Hippocampal formation (tissue), 2 donors: ENCODE results near the gene FAM149B1.
"Not testable (repeated sequence)": the region's sequence is repeated elsewhere in the genome, so short reads cannot be mapped to it uniquely, and the experiment has no call there.

Experiments
- DNase-seq, 2 donors: peaks; one replicate each; lab custom pipeline; 2025; lab: John Stamatoyannopoulos, UW

Gene FAM149B1

GRCh38 chr10:73233883-73234282 lies 66.0 kb downstream of the FAM149B1 start:
- no peak for DNase-seq

DNA sequence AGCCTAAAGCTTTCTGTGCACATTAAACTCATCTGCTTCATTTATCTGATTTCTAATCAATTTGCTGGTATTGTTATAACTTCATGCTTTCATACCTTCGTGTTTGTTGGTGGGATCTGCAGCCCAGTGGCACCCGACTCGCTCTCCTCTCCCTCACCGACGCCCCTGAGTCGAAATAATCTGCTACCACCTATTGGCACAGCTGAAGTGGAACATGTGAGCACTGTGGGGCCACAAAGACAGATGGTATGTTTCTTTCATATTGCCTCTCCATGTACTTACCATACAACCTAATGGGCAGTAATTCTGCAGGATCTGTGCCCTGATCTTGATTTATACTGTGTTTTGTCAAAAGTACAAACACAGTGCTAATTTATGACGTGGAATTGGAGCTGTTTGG lies 66.8 kb downstream of the FAM149B1 start:
- no peak for DNase-seq

GRCh38 chr10:73238990-73239566 lies 71.2 kb downstream of the FAM149B1 start:
- no peak for DNase-seq

DNA sequence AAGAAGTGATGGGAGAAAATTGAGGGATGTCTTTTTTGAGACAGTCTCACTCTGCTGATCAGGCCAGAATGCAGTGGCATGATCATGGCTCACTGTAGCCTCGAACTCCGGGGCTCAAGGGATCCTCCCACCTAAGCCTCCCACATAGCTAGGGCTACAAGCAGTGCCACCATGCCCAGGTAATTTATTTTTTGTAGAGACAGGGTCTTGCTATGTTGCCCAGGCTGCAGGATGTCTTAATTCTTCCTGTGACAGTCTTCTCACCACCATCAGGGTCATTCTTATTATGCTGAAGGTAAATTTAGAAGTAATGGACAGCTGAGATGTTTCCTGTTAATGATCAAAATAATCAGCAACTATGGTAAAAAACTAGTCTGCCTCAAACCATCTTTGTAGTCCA lies 72.0 kb downstream of the FAM149B1 start:
- DNase-seq = no peak

DNA sequence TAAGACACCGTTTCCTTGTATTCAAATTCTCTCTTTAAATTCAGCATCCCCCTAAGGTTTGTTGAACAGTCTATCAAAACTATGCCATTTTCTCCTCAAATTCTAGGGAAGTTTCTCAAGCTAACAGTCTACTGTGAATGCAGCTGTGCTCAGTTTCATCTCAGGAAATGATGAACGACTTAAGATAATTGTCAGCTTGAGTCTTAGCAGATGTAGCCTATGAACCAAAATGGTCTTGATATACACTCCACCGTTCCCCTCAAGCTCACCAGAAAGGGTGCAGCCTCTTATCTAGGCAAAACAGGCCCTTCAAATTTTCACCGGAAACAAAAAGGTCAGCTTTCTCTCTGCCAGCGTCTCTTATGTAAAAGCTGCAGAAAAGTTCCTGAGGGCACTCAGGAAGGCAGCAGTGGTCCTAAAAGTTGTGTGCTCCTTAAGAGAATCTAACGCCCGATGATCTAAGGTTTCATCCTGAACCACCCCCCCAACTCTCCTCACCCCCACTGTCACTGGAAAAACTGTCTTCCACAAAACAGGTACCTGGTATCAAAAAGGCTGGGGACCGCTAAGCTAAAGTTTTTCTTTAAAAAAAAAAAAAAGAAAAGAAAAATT lies 77.1 kb downstream of the FAM149B1 start:
- no peak for DNase-seq

DNA sequence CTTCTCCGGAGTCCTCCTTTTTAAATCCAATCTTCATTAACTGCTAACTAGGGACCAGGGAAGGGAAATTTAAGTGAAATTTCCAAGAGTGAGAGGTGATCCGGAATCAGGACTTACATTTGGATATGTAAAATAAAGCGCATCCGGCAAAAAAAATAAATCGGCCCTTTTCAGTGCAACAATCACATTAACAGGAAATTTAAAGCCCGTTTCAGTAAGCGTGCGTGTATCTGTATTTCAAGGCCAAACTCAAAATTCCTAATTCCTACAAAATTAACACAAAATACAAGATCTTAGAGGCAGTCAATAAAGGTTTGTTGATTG lies 78.4 kb downstream of the FAM149B1 start:
- no peak for DNase-seq

DNA sequence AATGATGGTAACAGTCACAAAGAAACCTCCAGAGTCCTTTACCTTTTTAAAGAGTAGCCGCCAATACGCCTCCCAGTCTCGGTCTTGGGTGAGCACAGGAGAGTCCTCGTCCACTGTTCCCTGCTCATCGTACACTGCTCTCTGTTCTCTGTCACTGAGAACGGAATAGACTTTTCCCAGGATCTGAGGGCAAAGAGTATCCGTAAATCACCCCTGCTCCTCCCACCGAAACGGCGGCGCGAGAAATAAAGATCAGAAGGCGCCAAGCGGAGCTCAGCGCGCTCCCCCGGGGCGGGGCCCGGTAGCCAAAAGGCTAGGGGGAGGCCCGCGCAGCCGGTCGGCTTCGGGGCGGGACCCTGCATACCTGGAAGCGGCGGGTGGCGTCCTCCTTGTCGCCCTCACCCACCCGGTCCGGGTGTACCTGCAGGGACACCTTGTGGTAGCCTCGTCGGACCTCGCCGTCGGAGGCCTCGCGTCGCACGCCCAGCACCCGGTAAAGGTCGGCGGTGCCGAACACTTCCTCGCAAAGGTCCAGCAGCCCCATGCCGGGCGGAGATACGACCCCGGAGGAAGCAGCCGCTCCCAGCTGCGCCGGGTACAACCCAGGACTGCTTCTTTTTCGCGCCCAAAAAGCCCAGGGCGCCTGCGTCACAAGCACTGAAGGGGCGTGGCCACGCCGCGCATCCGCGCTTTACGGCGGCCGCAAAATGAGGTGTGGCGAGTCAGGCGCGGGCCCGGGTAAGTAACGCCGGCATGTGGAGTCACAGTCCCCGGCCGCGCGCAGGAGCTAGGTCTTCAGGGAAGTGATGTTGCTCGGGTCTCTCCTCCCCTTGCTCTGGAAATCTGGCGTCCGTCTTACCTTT lies 79.0 kb downstream of the FAM149B1 start, which contains the start of gene DNAJC9:
Gene DNAJC9 (minus strand): TSS at position 610 of the 863 bp plus-strand sequence. CDS start 66 bp downstream, at position 544.
- peak; percentile 59 to 89 for DNase-seq

DNA sequence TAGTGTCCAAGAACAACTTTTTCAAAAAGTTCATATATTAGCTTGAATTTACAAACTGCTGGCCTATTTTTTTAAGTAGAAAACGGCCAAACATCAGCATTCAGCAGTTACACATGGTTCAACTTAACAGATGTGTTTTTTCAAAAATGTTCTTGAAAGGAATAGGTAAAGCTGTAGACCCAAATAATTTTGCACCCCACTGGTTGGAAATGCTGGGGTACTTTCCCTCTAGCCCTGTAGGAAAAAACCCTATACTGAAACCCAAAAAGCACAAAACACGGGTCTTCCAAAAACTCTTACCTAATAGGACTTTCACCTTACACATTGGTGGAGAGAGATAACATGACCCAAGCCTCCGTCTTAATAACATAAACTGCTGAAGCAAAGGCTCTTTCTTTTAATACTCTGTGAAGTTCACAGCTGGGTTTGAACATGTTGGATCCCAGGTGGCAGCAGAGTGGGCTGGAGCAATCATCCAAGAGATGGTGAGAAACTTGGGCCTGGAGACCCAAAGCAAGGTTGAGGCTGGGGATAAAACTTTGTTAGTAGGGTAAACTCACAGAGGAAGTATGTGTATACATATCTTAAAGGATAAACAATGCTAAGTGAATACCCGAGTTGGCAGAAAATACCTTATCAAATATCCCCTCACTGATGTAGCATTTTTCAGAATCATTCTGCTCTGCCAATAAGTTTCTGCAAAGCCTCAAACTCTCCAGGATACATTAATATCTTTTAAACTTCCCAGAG lies 79.8 kb downstream of the FAM149B1 start:
- DNase-seq = no peak

- DNase-seq = no peak
Measured at GRCh38 chr10:73248259-73248724, 80.4 kb downstream of the FAM149B1 start.

GRCh38 chr10:73251683-73252444 lies 83.9 kb downstream of the FAM149B1 start:
- DNase-seq = no peak

GRCh38 chr10:73252445-73253224 lies 84.7 kb downstream of the FAM149B1 start, which contains the start of gene MRPS16:
Gene MRPS16, minus strand, starts transcription at chr10:73252644. Its CDS starts 162 bp downstream, at chr10:73252482.
- peak; percentile 95 to 97 for DNase-seq

DNA sequence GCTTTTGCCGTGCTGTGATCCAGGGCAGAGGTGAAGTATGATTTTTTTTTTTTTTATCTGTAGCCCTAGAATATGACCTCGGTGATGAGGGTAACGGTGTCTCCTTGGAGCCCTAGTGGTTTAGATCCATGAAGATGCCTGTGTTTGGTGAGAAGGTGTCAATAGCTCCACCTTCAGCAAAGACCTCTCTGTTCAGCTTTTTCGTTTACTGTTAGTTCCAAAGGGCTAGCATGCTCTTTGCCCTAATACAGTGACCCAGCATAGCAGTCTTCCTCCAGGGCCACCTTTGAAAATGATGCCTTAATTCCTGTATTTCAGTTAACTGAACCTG lies 85.3 kb downstream of the FAM149B1 start:
- no peak for DNase-seq

GRCh38 chr10:73258612-73259011 lies 90.7 kb downstream of the FAM149B1 start:
- not testable (repeated sequence) for DNase-seq

GRCh38 chr10:73261362-73261995 lies 93.6 kb downstream of the FAM149B1 start:
- no peak for DNase-seq

- DNase-seq = no peak
Measured at GRCh38 chr10:73262105-73262730, 94.3 kb downstream of the FAM149B1 start.

DNA sequence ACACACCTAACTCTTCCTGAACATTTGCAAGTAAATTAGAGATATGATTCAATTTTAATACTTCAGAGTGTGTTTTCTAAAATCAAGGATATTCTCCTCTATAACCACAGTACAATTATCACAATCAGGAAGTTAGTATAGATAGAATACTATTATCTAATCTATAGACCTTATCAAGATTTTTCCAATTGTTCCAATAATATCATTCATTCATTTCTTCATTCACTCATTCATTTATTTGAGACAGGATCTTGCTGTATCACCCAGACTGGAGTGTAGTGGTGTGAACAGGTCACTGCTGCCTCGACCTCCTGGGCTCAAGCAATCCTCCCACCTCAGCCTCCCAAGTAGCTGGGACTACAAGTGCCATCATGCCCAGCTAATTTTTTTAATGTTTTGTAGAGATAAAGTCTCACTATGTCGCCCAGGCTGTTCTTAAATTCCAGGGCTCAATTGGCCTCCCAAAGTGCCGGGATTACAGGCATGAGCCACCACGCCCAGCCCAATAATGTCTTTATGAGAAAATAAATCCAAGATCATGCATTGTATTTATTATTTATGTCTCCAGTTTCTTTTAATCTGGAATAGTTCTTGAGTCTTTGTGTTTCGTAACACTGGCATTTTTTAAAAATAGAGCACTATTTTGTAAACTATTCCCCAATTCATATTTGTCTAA lies 95.1 kb downstream of the FAM149B1 start:
- DNase-seq = no peak

DNA sequence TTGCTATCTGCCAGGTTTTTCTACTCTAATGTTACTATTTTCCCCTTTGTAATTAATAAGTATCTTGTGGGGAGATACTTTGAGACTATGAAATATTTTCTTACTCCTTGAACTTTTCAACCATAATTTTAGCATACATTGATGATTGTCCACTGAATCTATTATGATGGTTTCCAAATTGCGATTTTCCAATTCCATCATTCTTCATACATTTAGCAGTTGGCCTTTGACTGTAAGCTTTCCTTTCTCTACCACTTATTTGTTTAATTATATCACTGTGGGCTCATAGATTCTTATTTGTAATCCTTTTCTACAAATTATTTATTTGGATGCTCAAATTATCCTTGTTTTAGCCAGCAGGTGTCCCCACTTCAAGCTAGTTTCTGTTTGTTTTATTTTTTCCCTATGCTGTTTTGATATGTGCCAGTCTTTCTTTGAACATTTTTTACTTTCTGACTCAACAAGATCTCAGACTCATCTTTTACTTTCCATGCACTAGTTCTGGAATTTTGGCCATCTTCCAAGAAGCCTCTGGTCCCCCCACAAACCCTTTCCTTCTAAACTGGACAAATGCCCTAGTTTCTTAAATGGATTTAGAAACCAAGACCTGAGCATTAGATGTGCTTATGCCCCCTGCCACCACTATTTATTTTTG lies 95.9 kb downstream of the FAM149B1 start:
- peak in 1 of 2 donors; percentile 5 for DNase-seq

- no peak for DNase-seq
Measured at GRCh38 chr10:73264423-73264822, 96.5 kb downstream of the FAM149B1 start.

DNA sequence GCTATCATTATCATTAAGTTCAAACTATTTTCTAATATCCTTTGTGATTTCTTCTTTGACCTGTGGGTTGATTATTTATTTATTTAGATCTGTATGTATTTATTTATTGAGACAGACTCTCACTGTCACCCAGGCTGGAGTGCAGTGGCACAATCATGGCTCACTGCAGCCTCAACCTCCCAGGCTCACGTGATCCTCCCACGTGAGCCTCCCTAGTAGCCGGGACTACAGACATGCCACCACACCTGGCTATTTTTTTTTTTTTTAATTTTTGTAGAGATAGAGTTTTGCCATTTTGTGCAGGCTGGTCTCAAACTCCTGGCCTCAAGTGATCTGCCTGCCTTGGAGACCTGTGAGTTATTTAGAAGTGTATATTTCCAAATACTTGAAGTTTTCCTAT lies 113.2 kb downstream of the FAM149B1 start:
- DNase-seq = no peak
